ENCODE data around the gene USP5.

GRCh38 chr12:6883683-6884082, 31.7 kb downstream of the USP5 start:
- TF ChIP-seq CTCF (IDR thresholded peaks at IDR 0.05) (no peak), POLR2A (IDR thresholded peaks at IDR 0.05) (no peak)

All from uterus (tissue), 2 donors.